K562 (cell line): Measurements from ENCODE around the gene SLC25A33. TPM values are rescaled to one million over a fixed set of nuclear protein-coding genes. Genes with fewer than 3 reads are reported as not detected.

Experiments
- BHLHE40 ChIP-seq: IDR thresholded peaks from 2 replicates; pipeline ENCODE4 v1.6.1; 2011; ENCODE audit warnings: low read length, improper control_type of control experiment
- CCNT2 ChIP-seq: IDR thresholded peaks from 2 replicates; pipeline ENCODE4 v1.6.1; 2011; ENCODE audit warnings: borderline replicate concordance, low read depth, mild to moderate bottlenecking, moderate library complexity, mixed read lengths, low read length; ENCODE audit not compliant: insufficient read length; ENCODE audit errors: extremely low read depth
- ETV1 ChIP-seq: fragments of 450-650 bp; conservative IDR thresholded peaks from 2 replicates; pipeline ENCODE4 v1.6.1; 2016; ENCODE audit warnings: missing genetic modification characterization, control low read depth, low read depth, missing compliant biosample characterization
- FOSL1 ChIP-seq: fragments of 200-800 bp; sonication (Bioruptor generic); conservative IDR thresholded peaks from 2 replicates; pipeline ENCODE4 v1.6.1; 2016; ENCODE audit warnings: missing genetic modification characterization, missing compliant biosample characterization
- NCOA2 ChIP-seq, 2 experiments: fragments of 450-650 bp; IDR thresholded peaks; 2 replicates each; pipeline ENCODE4 v1.6.1; 2018; ENCODE audit warnings: mild to moderate bottlenecking in 2 of 2, moderate library complexity in 1 of 2; ENCODE audit not compliant: partially characterized antibody in 2 of 2
- NR2C1 ChIP-seq, 2 experiments: fragments of 450-650 bp; IDR thresholded peaks; 2 replicates each; pipeline ENCODE4 v1.6.1; 2017; ENCODE audit warnings: mild to moderate bottlenecking in 2 of 2, antibody characterized with exemption in 1 of 2, inconsistent platforms in 1 of 2, missing compliant biosample characterization in 1 of 2, missing genetic modification characterization in 1 of 2
- RUNX1 ChIP-seq: sonication (generic); IDR thresholded peaks from 2 replicates; pipeline ENCODE4 v1.6.1; 2016; ENCODE audit warnings: antibody characterized with exemption, low read depth
- TAF1 ChIP-seq: IDR thresholded peaks from 2 replicates; pipeline ENCODE4 v1.6.1; 2011; ENCODE audit warnings: mild to moderate bottlenecking, low read length, moderate library complexity; ENCODE audit not compliant: insufficient read depth, control insufficient read depth, severe bottlenecking; ENCODE audit errors: extremely low read depth
- TEAD4 ChIP-seq, 2 experiments: sonication (generic) in 1 of 2; formaldehyde crosslinking in 1 of 2; IDR thresholded peaks; 2 replicates each; pipeline versions ENCODE4 v1.6.1 to v1.8.0; 2012 to 2022; ENCODE audit warnings: borderline replicate concordance in 1 of 2, inconsistent platforms in 1 of 2, low read length in 1 of 2, mild to moderate bottlenecking in 1 of 2, missing genetic modification reagents in 1 of 2
- WHSC1 ChIP-seq: IDR thresholded peaks from one replicate; pipeline ENCODE4 v1.6.1; 2012; ENCODE audit warnings: low read length, control low read depth, inconsistent platforms
- ZFP30 ChIP-seq: fragments of 250-450 bp; sonication (Bioruptor Pico); IDR thresholded peaks from 2 replicates; pipeline ENCODE4 v1.8.0; 2022; ENCODE audit warnings: moderate library complexity, mild to moderate bottlenecking, inconsistent platforms, borderline replicate concordance
- ZNF134 ChIP-seq: fragments of 250-450 bp; sonication (Bioruptor Pico); conservative IDR thresholded peaks from 2 replicates; pipeline ENCODE4 v1.4.0; 2020
- ZNF324 ChIP-seq: fragments of 250-450 bp; sonication (Bioruptor Pico); IDR thresholded peaks from 2 replicates; pipeline ENCODE4 v1.4.0; 2020; ENCODE audit warnings: mild to moderate bottlenecking
- ZNF584 ChIP-seq: fragments of 200-800 bp; sonication (Bioruptor generic); IDR thresholded peaks from 2 replicates; pipeline ENCODE4 v1.6.1; 2016; ENCODE audit warnings: low read depth, mild to moderate bottlenecking, missing genetic modification characterization, missing compliant biosample characterization
- ZNF764 ChIP-seq: fragments of 250-450 bp; sonication (Bioruptor Pico); IDR thresholded peaks from 2 replicates; pipeline ENCODE4 v1.4.0; 2020; ENCODE audit warnings: low read depth, mild to moderate bottlenecking, moderate library complexity
- ZNF766 ChIP-seq: fragments of 200-800 bp; sonication (Bioruptor generic); conservative IDR thresholded peaks from 2 replicates; pipeline ENCODE4 v1.6.1; 2016; ENCODE audit warnings: missing genetic modification characterization, missing compliant biosample characterization
- polyA plus RNA-seq, 8 experiments: library from polyadenylated mRNA; depleted of rRNA in 4 of 8; stranded (reverse) in 5 of 8; unstranded in 3 of 8; fragments of >200 nt; fragmentation: Nextera tagmentation in 2 of 8; fragmentation: Illumina TruSeq in 1 of 8; extraction: Ambion mirVana in 2 of 8; extraction: Trizol in 1 of 8; gene quantifications; 2 replicates each; pipeline versions ENCODE4 v1.2.1 to v1.2.3, GENCODE V29; 2011 to 2014; ENCODE audit warnings: inconsistent platforms in 1 of 8, missing spikeins in 1 of 8
- total RNA-seq, 7 experiments: library from RNA; depleted of rRNA in 6 of 7; stranded (reverse); fragments of >200 nt in 6 of 7; fragmentation: Illumina TruSeq in 2 of 7; extraction: Trizol in 2 of 7; gene quantifications; 2 replicates each; pipeline versions ENCODE4 v1.2.1 to v1.2.3, GENCODE V29; 2011 to 2021; ENCODE audit warnings: low replicate concordance in 1 of 7
- TF ChIP-seq, protein P1 (sequence below): sonication (generic); formaldehyde crosslinking; IDR thresholded peaks from 2 replicates; pipeline ENCODE4 v1.8.0; 2022; ENCODE audit warnings: mild to moderate bottlenecking, missing genetic modification reagents
- TF ChIP-seq, protein P2 (sequence below): fragments of 450-650 bp; IDR thresholded peaks from 2 replicates; pipeline ENCODE4 v1.6.1; 2016; ENCODE audit warnings: missing biosample characterization, missing genetic modification characterization
- TF ChIP-seq, protein P3 (sequence below): fragments of 450-650 bp; formaldehyde crosslinking; IDR thresholded peaks from 2 replicates; pipeline ENCODE4 v1.4.0; 2022; ENCODE audit warnings: mild to moderate bottlenecking, moderate library complexity
- TF ChIP-seq, protein P4 (sequence below): sonication (generic); formaldehyde crosslinking; IDR thresholded peaks from 2 replicates; pipeline ENCODE4 v1.9.0; 2022; ENCODE audit warnings: mild to moderate bottlenecking, missing genetic modification reagents

Gene SLC25A33
- total and polyA plus RNA-seq, 9 of the 15 experiments (the other 6 are each of a cell fraction or from before 2014, with no cell fraction given): 3.2 to 23.5 (median 17.5) TPM

DNA sequence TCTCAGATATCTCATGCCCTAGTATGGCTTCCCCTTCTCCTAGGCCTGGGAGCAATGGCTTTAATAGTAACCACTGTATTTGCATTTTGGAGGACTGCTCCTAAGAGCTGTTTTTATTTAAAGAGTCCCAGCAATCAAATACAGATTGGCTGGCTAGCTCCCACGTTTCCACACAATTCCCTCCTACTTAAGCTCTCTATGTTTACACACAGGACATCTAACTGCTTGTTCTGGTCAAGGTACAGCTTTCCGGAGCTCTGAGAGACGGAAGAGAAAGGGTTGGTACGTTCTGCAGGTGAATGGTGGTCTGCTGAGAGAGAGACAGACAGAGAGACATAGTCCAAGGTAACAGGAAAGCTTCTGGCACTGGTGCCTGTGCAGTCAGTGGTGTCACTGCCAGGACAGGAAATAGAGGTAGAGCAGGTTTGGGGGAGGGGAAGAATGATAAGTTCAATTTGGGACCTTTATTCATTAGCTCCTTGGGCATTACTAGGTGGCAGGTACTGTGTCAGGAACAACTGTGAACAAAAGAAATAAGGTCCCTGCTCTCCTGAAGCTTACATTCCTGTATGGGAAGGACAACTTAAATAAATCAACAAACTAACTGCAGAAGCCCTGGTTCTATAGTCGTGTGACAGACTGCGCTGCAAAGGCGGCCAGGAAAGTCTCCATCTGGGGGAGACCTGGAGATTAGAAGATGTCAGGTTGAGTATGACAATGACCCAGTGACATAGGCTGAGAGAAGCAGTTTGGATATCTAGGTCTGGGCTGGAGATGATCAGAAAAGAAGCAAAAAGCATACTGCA is 1.2 kb upstream of the SLC25A33 start (continued):
- TF ChIP-seq, protein P1, sequence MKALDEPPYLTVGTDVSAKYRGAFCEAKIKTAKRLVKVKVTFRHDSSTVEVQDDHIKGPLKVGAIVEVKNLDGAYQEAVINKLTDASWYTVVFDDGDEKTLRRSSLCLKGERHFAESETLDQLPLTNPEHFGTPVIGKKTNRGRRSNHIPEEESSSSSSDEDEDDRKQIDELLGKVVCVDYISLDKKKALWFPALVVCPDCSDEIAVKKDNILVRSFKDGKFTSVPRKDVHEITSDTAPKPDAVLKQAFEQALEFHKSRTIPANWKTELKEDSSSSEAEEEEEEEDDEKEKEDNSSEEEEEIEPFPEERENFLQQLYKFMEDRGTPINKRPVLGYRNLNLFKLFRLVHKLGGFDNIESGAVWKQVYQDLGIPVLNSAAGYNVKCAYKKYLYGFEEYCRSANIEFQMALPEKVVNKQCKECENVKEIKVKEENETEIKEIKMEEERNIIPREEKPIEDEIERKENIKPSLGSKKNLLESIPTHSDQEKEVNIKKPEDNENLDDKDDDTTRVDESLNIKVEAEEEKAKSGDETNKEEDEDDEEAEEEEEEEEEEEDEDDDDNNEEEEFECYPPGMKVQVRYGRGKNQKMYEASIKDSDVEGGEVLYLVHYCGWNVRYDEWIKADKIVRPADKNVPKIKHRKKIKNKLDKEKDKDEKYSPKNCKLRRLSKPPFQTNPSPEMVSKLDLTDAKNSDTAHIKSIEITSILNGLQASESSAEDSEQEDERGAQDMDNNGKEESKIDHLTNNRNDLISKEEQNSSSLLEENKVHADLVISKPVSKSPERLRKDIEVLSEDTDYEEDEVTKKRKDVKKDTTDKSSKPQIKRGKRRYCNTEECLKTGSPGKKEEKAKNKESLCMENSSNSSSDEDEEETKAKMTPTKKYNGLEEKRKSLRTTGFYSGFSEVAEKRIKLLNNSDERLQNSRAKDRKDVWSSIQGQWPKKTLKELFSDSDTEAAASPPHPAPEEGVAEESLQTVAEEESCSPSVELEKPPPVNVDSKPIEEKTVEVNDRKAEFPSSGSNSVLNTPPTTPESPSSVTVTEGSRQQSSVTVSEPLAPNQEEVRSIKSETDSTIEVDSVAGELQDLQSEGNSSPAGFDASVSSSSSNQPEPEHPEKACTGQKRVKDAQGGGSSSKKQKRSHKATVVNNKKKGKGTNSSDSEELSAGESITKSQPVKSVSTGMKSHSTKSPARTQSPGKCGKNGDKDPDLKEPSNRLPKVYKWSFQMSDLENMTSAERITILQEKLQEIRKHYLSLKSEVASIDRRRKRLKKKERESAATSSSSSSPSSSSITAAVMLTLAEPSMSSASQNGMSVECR (CRISPR knock-in tag): 0 out of 2 replicates have a peak, but pooled peaks have one; percentile 41
- TF ChIP-seq RUNX1 (no peak), ETV1 (tag) (peak; percentile 23; the same call in 1 of the 2 replicates), ZNF764 (CRISPR knock-in tag) (no peak), BHLHE40 (peak; percentile 19; the same call in 1 of the 2 replicates), ZFP30 (CRISPR knock-in tag) (no peak), ZNF134 (CRISPR knock-in tag) (no peak), ZNF766 (CRISPR knock-in tag) (no peak), NCOA2 (IDR thresholded peaks at IDR 0.05; ENCODE audit: partially characterized antibody in 2 of 2) (no peak), TEAD4 (IDR thresholded peaks at IDR 0.05; ENCODE audit: low read length) (no peak), TEAD4 (CRISPR knock-in tag; IDR thresholded peaks at IDR 0.05; ENCODE audit: borderline replicate concordance) (no peak), WHSC1 (no peak), FOSL1 (tag) (no peak), TAF1 (peak; percentile 9), NR2C1 (IDR thresholded peaks at IDR 0.05) (no peak), NR2C1 (tag; IDR thresholded peaks at IDR 0.05) (no peak), CCNT2 (no peak), ZNF584 (no peak), ZNF324 (no peak)
- TF ChIP-seq, protein P2, sequence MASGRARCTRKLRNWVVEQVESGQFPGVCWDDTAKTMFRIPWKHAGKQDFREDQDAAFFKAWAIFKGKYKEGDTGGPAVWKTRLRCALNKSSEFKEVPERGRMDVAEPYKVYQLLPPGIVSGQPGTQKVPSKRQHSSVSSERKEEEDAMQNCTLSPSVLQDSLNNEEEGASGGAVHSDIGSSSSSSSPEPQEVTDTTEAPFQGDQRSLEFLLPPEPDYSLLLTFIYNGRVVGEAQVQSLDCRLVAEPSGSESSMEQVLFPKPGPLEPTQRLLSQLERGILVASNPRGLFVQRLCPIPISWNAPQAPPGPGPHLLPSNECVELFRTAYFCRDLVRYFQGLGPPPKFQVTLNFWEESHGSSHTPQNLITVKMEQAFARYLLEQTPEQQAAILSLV (tag): no peak
- TF ChIP-seq, protein P3, sequence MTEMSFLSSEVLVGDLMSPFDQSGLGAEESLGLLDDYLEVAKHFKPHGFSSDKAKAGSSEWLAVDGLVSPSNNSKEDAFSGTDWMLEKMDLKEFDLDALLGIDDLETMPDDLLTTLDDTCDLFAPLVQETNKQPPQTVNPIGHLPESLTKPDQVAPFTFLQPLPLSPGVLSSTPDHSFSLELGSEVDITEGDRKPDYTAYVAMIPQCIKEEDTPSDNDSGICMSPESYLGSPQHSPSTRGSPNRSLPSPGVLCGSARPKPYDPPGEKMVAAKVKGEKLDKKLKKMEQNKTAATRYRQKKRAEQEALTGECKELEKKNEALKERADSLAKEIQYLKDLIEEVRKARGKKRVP (CRISPR knock-in tag): no peak
- TF ChIP-seq, protein P4, sequence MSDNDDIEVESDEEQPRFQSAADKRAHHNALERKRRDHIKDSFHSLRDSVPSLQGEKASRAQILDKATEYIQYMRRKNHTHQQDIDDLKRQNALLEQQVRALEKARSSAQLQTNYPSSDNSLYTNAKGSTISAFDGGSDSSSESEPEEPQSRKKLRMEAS (CRISPR knock-in tag): no peak
